ENCODE data around the gene PCDH12. TPM values are rescaled to one million over a fixed set of nuclear protein-coding genes. Genes with fewer than 3 reads are reported as not detected.

Gene PCDH12
- total and polyA plus RNA-seq, 2 donors (not counting 1 experiment from before 2014, with no cell fraction given), result 0.01 TPM; not detected in 1

GRCh38 chr5:141909212-141909611, 48.8 kb downstream of the PCDH12 start:
- DNase-seq (no peak), ATAC-seq (ENCODE audit: low read depth) (no peak)
- no peak for TF ChIP-seq CTCF (IDR thresholded peaks at IDR 0.05)
- TF ChIP-seq EZH2 (IDR thresholded peaks at IDR 0.05; ENCODE audit: borderline replicate concordance, insufficient read depth, low read depth, low read length, poor library complexity, severe bottlenecking), result no peak
- no peaks in the 10 kb centered on the region for H4K20me1 ChIP-seq (ENCODE audit: control insufficient read depth, insufficient read depth, low read length, poor library complexity, severe bottlenecking)
- peaks cover 0 to 2% (median 2%) of the 10 kb centered on the region in 3 donors for H3K9me3 ChIP-seq (ENCODE audit: control extremely low read depth in 1 of 3, control insufficient read depth in 2 of 3, insufficient read depth in 1 of 3, low read length in 2 of 3)
- intact Hi-C loops (cut with micrococcal nuclease), result no loop called here
- peaks cover 12% of the 10 kb centered on the region in 2 donors for H3K4me1 ChIP-seq (ENCODE audit: control insufficient read depth in 2 of 2, insufficient read depth in 2 of 2, low read length in 2 of 2)
- Mint-ChIP-seq H3K9me3 (ENCODE audit: insufficient read depth) (no peaks in the 10 kb centered on the region), H3K4me1 (peaks cover 10% of the 10 kb centered on the region), H3K27ac (no peak overlapping the region), H3K27me3 (peaks cover 12% of the 10 kb centered on the region), H3K4me3 (no peak overlapping the region)
- WGBS (ENCODE audit: insufficient coverage), result no CpG with 5 or more reads among the region's 4 CpGs
- POLR2A ChIA-PET, result no interaction called here
- peaks cover 0 to 6% (median 3%) of the 10 kb centered on the region in 4 experiments for H3K27me3 ChIP-seq (replicated peaks in 1 of 4; ENCODE audit: control extremely low read depth in 1 of 4, control insufficient read depth in 3 of 4, insufficient read depth in 4 of 4, low read length in 3 of 4)
- H3K27ac ChIP-seq (ENCODE audit: low read length in 2 of 2), result no peak overlapping the region
- H3K4me2 ChIP-seq (replicated peaks; ENCODE audit: low read depth, low read length, poor library complexity, severe bottlenecking), result no peak overlapping the region
- no peaks in the 10 kb centered on the region for H3K79me2 ChIP-seq (ENCODE audit: control insufficient read depth, insufficient read depth, low read length)
- CTCF ChIA-PET, result no interaction called here
- H3K36me3 ChIP-seq (replicated peaks in 1 of 2; ENCODE audit: control extremely low read depth in 1 of 2, control insufficient read depth in 1 of 2, extremely low read depth in 1 of 2, insufficient read depth in 2 of 2, low read length in 1 of 2), result no peaks in the 10 kb centered on the region
- no peak overlapping the region for H3K9ac ChIP-seq (ENCODE audit: low read length)
- H2AFZ ChIP-seq (ENCODE audit: insufficient read depth, low read depth, low read length, poor library complexity, severe bottlenecking), result no peak overlapping the region
- no peak overlapping the region for H3K4me3 ChIP-seq (ENCODE audit: control extremely low read depth in 1 of 5, extremely low read depth in 1 of 5, insufficient read depth in 1 of 5, low read depth in 2 of 5, low read length in 4 of 5)

GRCh38 chr5:141908796-141909195, 49.2 kb downstream of the PCDH12 start:
- ATAC-seq (ENCODE audit: low read depth) (no peak), DNase-seq (no peak)
- no peak overlapping the region for H2AFZ ChIP-seq (ENCODE audit: insufficient read depth, low read depth, low read length, poor library complexity, severe bottlenecking)
- H3K4me1 ChIP-seq (ENCODE audit: control insufficient read depth in 2 of 2, insufficient read depth in 2 of 2, low read length in 2 of 2), result peaks cover 8% of the 10 kb centered on the region in 2 donors
- H3K27ac ChIP-seq (ENCODE audit: low read length in 2 of 2), result no peak overlapping the region
- Mint-ChIP-seq H3K9me3 (ENCODE audit: insufficient read depth) (no peaks in the 10 kb centered on the region), H3K27ac (no peak overlapping the region), H3K4me1 (peaks cover 8% of the 10 kb centered on the region), H3K4me3 (no peak overlapping the region), H3K27me3 (peaks cover 12% of the 10 kb centered on the region)
- no peaks in the 10 kb centered on the region for H3K36me3 ChIP-seq (replicated peaks in 1 of 2; ENCODE audit: control extremely low read depth in 1 of 2, control insufficient read depth in 1 of 2, extremely low read depth in 1 of 2, insufficient read depth in 2 of 2, low read length in 1 of 2)
- TF ChIP-seq CTCF (IDR thresholded peaks at IDR 0.05) (no peak), EZH2 (IDR thresholded peaks at IDR 0.05; ENCODE audit: borderline replicate concordance, insufficient read depth, low read depth, low read length, poor library complexity, severe bottlenecking) (no peak)
- H3K27me3 ChIP-seq (replicated peaks in 1 of 4; ENCODE audit: control extremely low read depth in 1 of 4, control insufficient read depth in 3 of 4, insufficient read depth in 4 of 4, low read length in 3 of 4), result peaks cover 0 to 6% (median 3%) of the 10 kb centered on the region in 4 experiments
- H3K9me3 ChIP-seq (ENCODE audit: control extremely low read depth in 1 of 3, control insufficient read depth in 2 of 3, insufficient read depth in 1 of 3, low read length in 2 of 3), result peaks cover 0 to 2% (median 2%) of the 10 kb centered on the region in 3 donors
- no peaks in the 10 kb centered on the region for H3K79me2 ChIP-seq (ENCODE audit: control insufficient read depth, insufficient read depth, low read length)
- ChIA-PET CTCF (no interaction called here), POLR2A (no interaction called here)
- no peak overlapping the region for H3K9ac ChIP-seq (ENCODE audit: low read length)
- WGBS (ENCODE audit: insufficient coverage), result 100% methylated on average over 1 of the region's 2 CpGs
- H3K4me3 ChIP-seq (ENCODE audit: control extremely low read depth in 1 of 5, extremely low read depth in 1 of 5, insufficient read depth in 1 of 5, low read depth in 2 of 5, low read length in 4 of 5), result no peak overlapping the region
- no peaks in the 10 kb centered on the region for H4K20me1 ChIP-seq (ENCODE audit: control insufficient read depth, insufficient read depth, low read length, poor library complexity, severe bottlenecking)
- H3K4me2 ChIP-seq (replicated peaks; ENCODE audit: low read depth, low read length, poor library complexity, severe bottlenecking), result no peak overlapping the region
- intact Hi-C loops (cut with micrococcal nuclease), result no loop called here
